HG02938 (cell line): ENCODE results near the gene GPR68.
"Not testable (repeated sequence)": the region's sequence is repeated elsewhere in the genome, so short reads cannot be mapped to it uniquely, and the experiment has no call there.

Source experiments
- ATAC-seq: cut with Tn5 transposase; IDR thresholded peaks from one replicate; pipeline ENCODE4 v1.9.1; 2021; ENCODE audit warnings: mild to moderate bottlenecking, moderate library complexity; ENCODE audit not compliant: unreplicated experiment

The GPR68 gene

DNA sequence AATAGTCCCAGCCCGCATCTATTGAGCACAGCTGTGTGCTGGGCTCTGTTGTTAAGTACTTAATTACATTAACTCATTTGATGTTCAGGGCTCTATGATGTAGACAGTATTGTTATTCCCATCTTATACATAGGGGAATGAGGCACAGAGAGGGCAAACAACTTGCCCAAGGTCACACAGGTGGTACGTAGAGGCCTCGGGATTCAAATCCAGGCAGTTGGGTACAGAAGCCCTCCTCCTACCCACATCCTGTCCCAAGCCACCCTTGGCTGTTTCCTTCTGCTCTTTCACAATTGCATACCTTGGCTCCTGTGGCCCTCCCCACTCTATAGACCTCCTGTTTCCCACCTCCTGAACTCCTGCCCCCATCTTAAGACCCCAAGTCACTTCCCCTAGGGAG lies 10.0 kb upstream of the GPR68 start:
- ATAC-seq = no peak

GRCh38 chr14:91253795-91254323 lies 9.4 kb upstream of the GPR68 start:
- ATAC-seq = no peak

GRCh38 chr14:91252871-91253794 lies 8.6 kb upstream of the GPR68 start:
- ATAC-seq = no peak

GRCh38 chr14:91250912-91251311 lies 6.4 kb upstream of the GPR68 start:
- ATAC-seq = no peak

GRCh38 chr14:91249841-91250616 lies 5.5 kb upstream of the GPR68 start:
- ATAC-seq = peak; percentile 80

DNA sequence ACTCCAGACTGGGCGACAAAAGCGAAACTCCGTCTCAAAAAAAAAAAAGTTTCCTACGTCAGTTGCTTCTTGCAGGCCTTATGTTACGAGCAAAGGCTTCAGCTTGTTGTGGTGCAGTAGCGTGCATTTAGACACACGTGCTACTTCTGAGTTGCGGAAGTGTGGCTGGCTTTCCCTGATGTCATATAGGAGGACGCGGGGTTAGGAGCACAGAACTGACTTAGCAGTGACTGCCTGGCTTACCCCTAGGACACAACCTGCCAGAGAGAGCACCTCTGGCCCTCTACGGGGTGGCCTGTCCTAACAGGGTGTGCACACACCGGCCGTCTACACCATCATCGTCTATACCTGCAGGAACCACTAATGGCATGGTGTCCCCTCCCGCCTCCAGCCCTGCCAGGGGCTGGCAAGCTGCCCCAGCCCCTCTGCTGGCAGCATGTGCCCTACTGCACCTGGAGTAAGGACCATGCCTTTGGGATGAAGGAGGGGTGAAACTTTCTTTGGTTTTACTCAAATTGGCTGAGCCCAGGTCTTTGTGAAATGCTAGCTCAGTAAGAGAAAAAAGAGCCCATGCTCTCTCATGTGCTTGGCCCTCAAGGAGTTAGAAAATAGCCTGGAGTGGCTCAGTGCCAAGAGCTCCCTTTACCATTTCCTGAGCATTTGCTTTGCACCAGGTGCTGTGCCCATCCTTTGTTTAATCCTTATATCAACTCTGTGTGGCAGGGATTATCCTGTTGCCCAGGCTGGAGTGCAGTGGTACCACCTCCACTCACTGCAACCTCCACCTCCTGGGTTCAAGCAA lies 1.7 kb upstream of the GPR68 start:
- no peak for ATAC-seq

DNA sequence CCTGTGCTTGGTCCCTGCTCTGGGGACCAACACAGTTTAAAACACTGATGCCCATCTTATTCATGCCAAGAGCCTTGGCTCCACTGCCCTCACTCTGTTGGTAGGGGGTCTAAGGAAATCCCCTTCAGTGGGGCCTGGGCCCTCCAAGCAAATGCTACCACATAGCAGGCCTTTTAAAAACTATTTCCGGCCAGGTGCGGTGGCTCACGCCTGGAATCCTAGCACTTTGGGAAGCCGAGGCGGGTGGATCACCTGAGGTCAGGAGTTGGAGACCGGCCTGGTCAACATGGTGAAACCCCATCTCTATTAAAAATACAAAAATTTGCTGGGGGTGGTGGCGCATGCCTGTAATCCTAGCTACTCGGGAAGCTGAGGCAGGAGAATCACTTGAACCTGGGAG lies 1.1 kb upstream of the GPR68 start:
- ATAC-seq = not testable (repeated sequence)

GRCh38 chr14:91245029-91245428 lies 525 bp upstream of the GPR68 start:
- no peak for ATAC-seq

- peak; percentile 8 for ATAC-seq
Measured at GRCh38 chr14:91243074-91243471, 1.4 kb downstream of the GPR68 start.

GRCh38 chr14:91242635-91243034 lies 1.9 kb downstream of the GPR68 start:
- ATAC-seq = no peak

DNA sequence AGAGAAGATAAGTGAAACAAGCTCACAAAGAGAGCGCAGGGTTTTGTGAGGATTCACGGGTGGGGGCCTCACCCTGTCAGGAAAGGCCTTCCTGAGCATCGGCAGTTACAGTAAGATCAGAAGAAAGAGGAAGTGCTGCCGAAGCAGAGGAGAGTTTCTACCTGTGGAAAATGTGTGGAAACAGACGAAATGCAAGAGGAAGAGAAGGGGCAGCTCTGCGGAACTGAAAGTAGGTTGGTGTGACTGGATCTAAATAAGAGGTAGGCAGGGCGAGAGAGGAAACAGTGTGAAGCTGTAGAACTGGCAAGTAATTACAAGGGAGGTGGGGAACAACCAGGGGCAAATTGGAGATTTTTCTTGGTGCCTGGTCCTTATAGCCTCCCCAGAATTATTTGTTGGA lies 2.6 kb downstream of the GPR68 start:
- peak; percentile 61 for ATAC-seq

DNA sequence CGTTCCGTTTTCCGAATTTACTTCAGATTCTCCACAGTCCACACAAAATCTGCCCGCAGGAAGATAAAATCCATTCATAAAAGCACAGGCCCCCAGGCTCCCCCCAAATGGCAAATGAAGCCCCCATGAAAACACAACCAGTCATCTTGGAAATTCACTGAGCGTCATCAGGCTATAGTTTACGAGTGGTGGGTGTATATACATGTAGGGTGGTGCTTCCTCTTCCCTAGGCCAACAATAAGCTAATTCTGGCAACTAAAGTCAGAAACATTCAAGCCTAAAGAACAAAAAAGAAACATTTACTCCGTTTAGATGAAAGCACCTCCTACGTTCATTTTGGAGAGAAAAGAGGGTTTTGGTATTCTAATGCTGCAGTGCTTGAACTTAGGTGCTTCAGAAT lies 5.8 kb downstream of the GPR68 start:
- no peak for ATAC-seq

- no peak for ATAC-seq
Measured at GRCh38 chr14:91238085-91238484, 6.4 kb downstream of the GPR68 start.

- ATAC-seq = no peak
Measured at GRCh38 chr14:91237219-91237618, 7.3 kb downstream of the GPR68 start.

DNA sequence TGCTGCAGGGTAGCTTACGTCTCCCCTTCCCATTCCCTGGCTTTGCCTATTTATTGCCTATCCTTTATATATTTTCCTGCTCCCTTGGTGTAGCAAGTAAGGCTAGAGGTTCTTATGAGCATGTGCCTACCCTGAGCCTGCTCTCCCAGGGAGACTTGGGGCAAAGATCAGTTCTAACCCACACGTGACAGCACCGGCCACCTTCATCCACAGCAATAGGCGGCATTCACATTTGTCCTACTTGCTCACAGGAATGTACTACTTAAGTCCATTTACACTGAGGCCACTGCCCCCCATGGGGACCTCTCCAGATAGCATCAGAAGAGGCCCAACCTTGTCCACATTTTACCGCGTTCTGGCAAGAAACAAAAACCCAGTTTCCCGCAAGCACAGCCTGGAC lies 8.7 kb downstream of the GPR68 start:
- ATAC-seq = no peak

- no peak for ATAC-seq
Measured at GRCh38 chr14:91234791-91235114, 9.8 kb downstream of the GPR68 start.

- no peak for ATAC-seq
Measured at GRCh38 chr14:91233936-91234790, 10.3 kb downstream of the GPR68 start.

DNA sequence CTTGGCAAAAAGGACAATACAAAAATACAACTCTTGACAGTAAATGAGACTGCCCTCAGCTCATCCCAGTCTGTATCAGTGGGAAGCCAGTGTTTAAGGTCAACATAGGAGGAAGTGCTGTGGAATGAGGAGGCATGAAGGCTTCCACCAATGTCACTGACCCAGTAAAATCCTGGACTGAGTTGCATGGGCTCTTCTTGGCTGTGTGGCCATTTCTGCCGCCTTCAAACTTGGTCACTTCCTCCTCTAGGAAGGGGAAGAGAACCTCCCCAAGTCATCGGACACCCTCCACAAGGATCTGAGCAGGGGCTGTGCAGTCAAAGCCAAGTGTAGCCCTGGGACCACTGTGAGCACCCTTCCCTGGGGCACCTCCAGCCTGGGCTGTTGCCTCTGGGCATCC lies 11.9 kb downstream of the GPR68 start:
- no peak for ATAC-seq

DNA sequence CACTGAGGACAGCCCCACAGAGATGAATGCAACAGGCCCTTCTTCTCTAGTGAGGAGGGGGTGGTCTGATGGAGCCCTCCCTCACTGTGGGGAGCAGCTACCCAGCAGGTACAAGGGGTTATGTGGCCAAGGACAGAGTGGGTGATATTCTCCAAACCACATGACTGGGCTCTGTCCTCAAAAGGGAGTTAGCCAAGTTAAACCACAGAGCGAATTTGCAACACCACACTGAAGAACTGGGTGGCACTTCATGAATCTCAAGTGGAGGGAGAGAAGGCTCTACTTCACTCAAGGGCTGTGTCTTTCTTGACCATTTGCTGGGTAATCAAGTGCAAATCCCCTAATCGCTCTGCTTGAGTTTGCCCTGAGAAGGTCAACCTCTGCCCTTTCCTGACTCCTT lies 12.5 kb downstream of the GPR68 start:
- no peak for ATAC-seq

DNA sequence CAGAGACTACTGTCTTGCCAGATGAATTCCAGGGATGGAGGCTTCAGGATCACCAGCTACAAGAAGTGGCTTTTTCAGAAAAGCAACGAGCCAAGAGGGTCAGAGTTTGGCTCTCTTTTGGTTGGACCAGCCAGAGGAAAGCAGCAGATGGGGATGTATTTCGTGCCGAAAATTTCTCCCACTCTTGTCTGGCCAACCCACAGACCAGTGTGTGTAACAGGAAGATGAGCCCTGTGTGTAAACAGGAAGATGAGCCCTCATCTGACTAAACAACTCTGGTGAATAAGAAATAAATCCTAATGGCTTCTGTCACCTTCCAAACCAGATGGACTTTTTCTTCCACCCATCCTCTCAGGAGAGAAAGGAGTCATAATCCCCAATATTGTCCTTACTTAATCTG lies 13.1 kb downstream of the GPR68 start:
- no peak for ATAC-seq
